A673 (cell line): ENCODE measurements around the gene SLMAP. TPM values are rescaled to one million over a fixed set of nuclear protein-coding genes. Genes with fewer than 3 reads are reported as not detected.

Source experiments
- BruUV-seq: library from RNA; stranded (reverse); fragments of 400-500 nt; replicated peaks from 2 replicates; lab custom pipeline; 2021; lab: Mats Ljungman, UMichigan
- CTCF ChIA-PET: fragments of 300-600 bp; sonication (Branson Sonifier 250); formaldehyde crosslinking; loops from one replicate; lab custom pipeline; 2022; ENCODE audit warnings: antibody characterized with exemption; lab: Charles Lee
- POLR2A ChIA-PET: fragments of 300-600 bp; sonication (Branson Sonifier 250); formaldehyde crosslinking; loops from one replicate; lab custom pipeline; 2022; ENCODE audit warnings: antibody characterized with exemption; ENCODE audit not compliant: low non-redundant PET; lab: Charles Lee
- DNase-seq: peaks from one replicate; pipeline ENCODE4 v3.0.0-alpha.2; 2015; ENCODE audit warnings: low spot score
- H3K27ac ChIP-seq: fragments of 200-600 bp; sonication (generic); 2 replicates; pipeline ENCODE4 v1.5.1; 2016; ENCODE audit warnings: mixed run types, low read depth, mild to moderate bottlenecking, mixed read lengths, antibody characterized with exemption, low read length; ENCODE audit not compliant: poor library complexity, severe bottlenecking
- H3K27me3 ChIP-seq: fragments of 200-600 bp; sonication (generic); replicated peaks from 2 replicates; pipeline ENCODE4 v1.6.1; 2017; ENCODE audit warnings: mixed run types, low read depth, mild to moderate bottlenecking, mixed read lengths, antibody characterized with exemption, low read length; ENCODE audit not compliant: insufficient read depth, poor library complexity
- H3K36me3 ChIP-seq: fragments of 200-600 bp; sonication (generic); 2 replicates; pipeline ENCODE4 v1.6.1; 2016; ENCODE audit warnings: mixed run types, mild to moderate bottlenecking, mixed read lengths, antibody characterized with exemption, low read length; ENCODE audit not compliant: insufficient read depth, poor library complexity, severe bottlenecking
- H3K4me1 ChIP-seq: fragments of 200-600 bp; sonication (generic); 2 replicates; pipeline ENCODE4 v1.6.1; 2017; ENCODE audit warnings: mixed run types, mild to moderate bottlenecking, mixed read lengths, antibody characterized with exemption, low read length; ENCODE audit not compliant: insufficient read depth, poor library complexity, severe bottlenecking
- H3K4me3 ChIP-seq: fragments of 200-600 bp; sonication (generic); 2 replicates; pipeline ENCODE4 v1.5.1; 2016; ENCODE audit warnings: low read depth, mixed run types, mild to moderate bottlenecking, mixed read lengths, low read length; ENCODE audit not compliant: poor library complexity, severe bottlenecking
- H3K9me3 ChIP-seq: fragments of 200-600 bp; sonication (generic); 2 replicates; pipeline ENCODE4 v1.6.1; 2016; ENCODE audit warnings: mixed run types, low read depth, mild to moderate bottlenecking, mixed read lengths, antibody characterized with exemption, low read length; ENCODE audit not compliant: poor library complexity, severe bottlenecking
- EZH2 ChIP-seq: fragments of 200-600 bp; sonication (generic); IDR thresholded peaks from 2 replicates; pipeline ENCODE4 v1.6.1; 2017; ENCODE audit warnings: borderline replicate concordance, low read depth, mild to moderate bottlenecking, mixed read lengths, antibody characterized with exemption, low read length; ENCODE audit not compliant: poor library complexity, severe bottlenecking
- intact Hi-C: fragments of 100-400 bp; cut with micrococcal nuclease; formaldehyde crosslinking; loops from one replicate; pipeline ENCODE4 v1.10.0; 2022; ENCODE audit not compliant: unreplicated experiment
- total RNA-seq: library from RNA; stranded (reverse); gene quantifications from 2 replicates; pipeline ENCODE4 v1.2.3, GENCODE V29; 2021
- TF ChIP-seq, protein P1 (sequence below): fragments of 300-800, 200-600 bp; sonication (generic); conservative IDR thresholded peaks from 2 replicates; pipeline ENCODE4 v1.5.1; 2017; ENCODE audit warnings: low read depth, mild to moderate bottlenecking, antibody characterized with exemption, low read length, moderate library complexity, mixed read lengths

Gene SLMAP
- total RNA-seq, 1 experiment from 2014 or later = 32.4 TPM

DNA sequence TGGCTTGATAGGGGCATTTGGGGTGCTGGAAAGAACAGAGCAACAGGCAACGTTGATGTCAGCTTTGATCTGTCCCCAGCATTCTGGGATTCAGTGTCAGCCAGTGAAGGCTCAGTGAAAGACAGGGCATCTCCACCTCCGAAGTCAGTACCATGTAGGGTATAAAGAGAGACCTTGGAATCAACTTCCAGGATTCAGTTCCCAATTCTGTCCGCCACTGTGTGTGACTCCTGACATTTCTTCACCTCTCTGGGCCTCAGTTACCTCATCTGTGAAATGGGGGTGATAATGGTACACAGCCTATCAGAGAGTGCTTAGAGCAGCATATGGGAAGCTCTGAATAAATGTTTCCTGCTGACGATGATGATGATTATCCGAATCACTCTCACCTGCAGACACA, 196.5 kb downstream of the SLMAP start:
- Histone ChIP-seq H3K9me3 (no peaks in the 10 kb centered on the region), H3K27ac (peak overlapping the region; percentile 60), H3K36me3 (no peaks in the 10 kb centered on the region), H3K4me1 (no peaks in the 10 kb centered on the region), H3K4me3 (no peak overlapping the region), H3K27me3 (no peaks in the 10 kb centered on the region)
- ChIA-PET CTCF (no interaction called here), POLR2A (no interaction called here)
- intact Hi-C loops = no loop called here
- TF ChIP-seq EZH2 = no peak
- TF ChIP-seq, protein P1, sequence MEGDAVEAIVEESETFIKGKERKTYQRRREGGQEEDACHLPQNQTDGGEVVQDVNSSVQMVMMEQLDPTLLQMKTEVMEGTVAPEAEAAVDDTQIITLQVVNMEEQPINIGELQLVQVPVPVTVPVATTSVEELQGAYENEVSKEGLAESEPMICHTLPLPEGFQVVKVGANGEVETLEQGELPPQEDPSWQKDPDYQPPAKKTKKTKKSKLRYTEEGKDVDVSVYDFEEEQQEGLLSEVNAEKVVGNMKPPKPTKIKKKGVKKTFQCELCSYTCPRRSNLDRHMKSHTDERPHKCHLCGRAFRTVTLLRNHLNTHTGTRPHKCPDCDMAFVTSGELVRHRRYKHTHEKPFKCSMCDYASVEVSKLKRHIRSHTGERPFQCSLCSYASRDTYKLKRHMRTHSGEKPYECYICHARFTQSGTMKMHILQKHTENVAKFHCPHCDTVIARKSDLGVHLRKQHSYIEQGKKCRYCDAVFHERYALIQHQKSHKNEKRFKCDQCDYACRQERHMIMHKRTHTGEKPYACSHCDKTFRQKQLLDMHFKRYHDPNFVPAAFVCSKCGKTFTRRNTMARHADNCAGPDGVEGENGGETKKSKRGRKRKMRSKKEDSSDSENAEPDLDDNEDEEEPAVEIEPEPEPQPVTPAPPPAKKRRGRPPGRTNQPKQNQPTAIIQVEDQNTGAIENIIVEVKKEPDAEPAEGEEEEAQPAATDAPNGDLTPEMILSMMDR = no peak
- DNase-seq = no peak
- BruUV-seq = no TSS peak

DNA sequence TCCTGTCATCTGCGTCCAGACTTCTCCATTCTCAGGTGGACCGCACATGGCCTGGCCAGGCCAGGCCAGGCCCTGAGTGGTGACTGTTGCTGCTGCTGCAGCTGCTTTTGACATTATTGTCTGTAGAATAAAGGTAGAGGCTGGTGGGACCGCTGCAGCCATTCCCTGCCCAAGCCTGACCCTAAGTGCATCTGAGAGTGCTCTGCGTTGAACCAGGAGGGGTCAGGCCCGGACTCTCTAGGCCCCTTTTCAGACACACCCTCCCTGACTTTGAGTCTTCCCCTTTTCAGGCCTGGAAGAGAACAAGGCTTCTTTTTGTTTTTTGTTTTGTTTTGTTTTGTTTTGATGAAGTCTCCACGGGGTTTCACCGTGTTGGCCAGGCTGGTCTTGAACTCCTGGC, 197.5 kb downstream of the SLMAP start:
- Histone ChIP-seq H3K4me3 (no peak overlapping the region), H3K27ac (no peak overlapping the region), H3K36me3 (no peaks in the 10 kb centered on the region), H3K4me1 (no peaks in the 10 kb centered on the region), H3K27me3 (no peaks in the 10 kb centered on the region), H3K9me3 (no peaks in the 10 kb centered on the region)
- DNase-seq = no peak
- TF ChIP-seq, protein P1 = no peak
- no peak for TF ChIP-seq EZH2
- ChIA-PET POLR2A (no interaction called here), CTCF (no interaction called here)
- BruUV-seq = no TSS peak
- intact Hi-C loops = no loop called here

DNA sequence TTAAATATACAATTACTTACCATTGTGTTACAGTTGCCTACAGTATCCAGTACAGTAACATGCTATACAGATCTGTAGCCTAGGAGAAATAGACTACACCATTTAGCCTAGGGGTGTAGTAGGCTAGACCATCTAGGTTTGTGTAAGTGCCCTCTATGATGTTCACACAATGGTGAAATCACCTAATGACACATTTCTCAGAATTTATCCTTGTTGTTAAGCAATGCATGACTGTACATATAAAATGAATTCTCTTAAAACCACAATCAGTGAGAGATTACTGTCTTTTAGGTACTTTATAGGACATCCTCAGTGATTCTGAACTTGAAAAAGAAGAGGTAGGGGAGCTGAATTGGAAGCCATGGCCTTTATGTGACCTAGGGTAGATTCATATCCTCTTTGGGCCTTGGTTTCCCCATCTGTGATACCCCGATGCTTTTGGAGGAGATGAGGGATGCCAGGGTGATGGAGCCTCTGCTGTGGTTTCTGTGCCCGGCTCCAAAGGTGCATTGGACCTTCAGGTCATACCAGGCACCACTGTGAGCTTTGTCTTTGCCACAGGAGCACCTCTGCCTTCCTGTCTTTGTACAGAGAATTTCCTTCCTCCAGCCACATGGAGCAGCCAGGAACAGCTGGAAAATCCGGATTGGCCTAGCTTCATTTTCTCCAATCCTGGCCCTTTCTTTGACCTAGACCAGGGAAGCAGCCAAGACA, 200.2 kb downstream of the SLMAP start:
- CTCF ChIA-PET = no interaction called here
- Histone ChIP-seq H3K4me3 (no peak overlapping the region), H3K4me1 (no peaks in the 10 kb centered on the region), H3K27me3 (no peaks in the 10 kb centered on the region), H3K36me3 (no peaks in the 10 kb centered on the region), H3K27ac (no peak overlapping the region), H3K9me3 (no peaks in the 10 kb centered on the region)
- DNase-seq = no peak
- TF ChIP-seq, protein P1 = no peak
- no peak for TF ChIP-seq EZH2
- POLR2A ChIA-PET = no interaction called here
- BruUV-seq = no TSS peak
- intact Hi-C loops = no loop called here
